Tibial nerve (tissue), 4 donors: ENCODE measurements around the gene CDH8. TPM values are rescaled to one million over a fixed set of nuclear protein-coding genes. Genes with fewer than 3 reads are reported as not detected.

ENCODE experiments used
- DNase-seq, 2 donors: peaks; one replicate each; pipeline ENCODE4 v3.0.0-alpha.2; 2019; ENCODE audit warnings: low spot score in 2 of 2
- H3K27ac ChIP-seq, 4 donors: fragments of 200-600 bp; sonication (generic) in 3 of 4; one replicate each; pipeline ENCODE4 v1.5.1; 2017 to 2019; ENCODE audit warnings: mild to moderate bottlenecking in 1 of 4
- H3K27me3 ChIP-seq, 2 donors: fragments of 200-600 bp; sonication (generic) in 1 of 2; one replicate each; pipeline versions ENCODE4 v1.5.1 to v1.6.0; 2017 to 2019
- H3K36me3 ChIP-seq, 3 donors: fragments of 200-600 bp; sonication (generic); one replicate each; pipeline ENCODE4 v1.5.1; 2018 to 2019
- H3K4me1 ChIP-seq, 4 donors: fragments of 200-600 bp; sonication (generic) in 3 of 4; one replicate each; pipeline ENCODE4 v1.5.1; 2017 to 2019
- H3K4me3 ChIP-seq, 4 donors: fragments of 200-600 bp; sonication (generic) in 3 of 4; one replicate each; pipeline ENCODE4 v1.5.1; 2017 to 2019; ENCODE audit warnings: mild to moderate bottlenecking in 1 of 4, moderate library complexity in 1 of 4
- H3K9me3 ChIP-seq, 4 donors: fragments of 200-600 bp; sonication (generic) in 3 of 4; one replicate each; pipeline ENCODE4 v1.5.1; 2017 to 2019
- EP300 ChIP-seq, 2 donors: sonication (generic); formaldehyde crosslinking; IDR thresholded peaks; one replicate each; pipeline ENCODE4 v1.6.1; 2017; ENCODE audit warnings: antibody characterized with exemption in 2 of 2, mild to moderate bottlenecking in 1 of 2
- POLR2A ChIP-seq, 2 donors: fragments of 450-650 bp; IDR thresholded peaks; one replicate each; pipeline ENCODE4 v1.6.1; 2017; ENCODE audit warnings: antibody characterized with exemption in 2 of 2, mild to moderate bottlenecking in 2 of 2, moderate library complexity in 2 of 2
- WGBS, 2 donors: methylation state at CpG; one replicate each; pipeline ENCODE4 v1.1.5; 2018; 5-methylcytosine and 5-hydroxymethylcytosine counted together
- total RNA-seq, 4 donors: library from RNA; depleted of rRNA; stranded (reverse); fragments of >200 nt; gene quantifications; one replicate each; pipeline ENCODE4 v1.1.0, GENCODE V29; 2016
- TF ChIP-seq, protein P1 (sequence below), 5 experiments: fragments of 200-600 bp in 3 of 5; fragments of 450-650 bp in 2 of 5; sonication (generic) in 3 of 5; IDR thresholded peaks; one replicate each; pipeline ENCODE4 v1.5.1; 2016 to 2019; ENCODE audit warnings: antibody characterized with exemption in 5 of 5, mild to moderate bottlenecking in 3 of 5, moderate library complexity in 2 of 5

CDH8 gene
- total RNA-seq, 4 donors from 2014 or later: 0.22 TPM; not detected in 3

DNA sequence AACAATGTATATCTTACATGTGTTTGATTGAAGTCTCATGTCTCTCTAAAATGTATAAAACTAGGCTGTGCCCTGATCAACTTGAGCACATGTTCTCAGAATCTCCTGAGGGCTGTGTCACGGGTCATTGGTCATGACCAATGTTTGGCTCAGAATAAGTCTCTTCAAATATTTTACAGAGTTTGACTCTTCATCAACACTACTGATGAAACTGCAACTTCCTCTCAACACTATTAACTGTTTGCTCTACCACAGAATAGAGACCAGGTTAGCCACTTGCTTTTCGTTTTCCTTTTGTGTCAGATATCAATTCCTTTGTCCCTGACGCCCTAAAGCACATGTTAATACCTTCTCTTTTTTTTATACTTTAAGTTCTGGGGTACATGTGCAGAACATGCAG lies 358.1 kb downstream of the CDH8 start:
- H3K4me3 ChIP-seq: no peak overlapping the region
- no peaks in the 10 kb centered on the region for H3K36me3 ChIP-seq
- TF ChIP-seq POLR2A (IDR thresholded peaks at IDR 0.05) (no peak), EP300 (IDR thresholded peaks at IDR 0.05) (no peak)
- TF ChIP-seq, protein P1, sequence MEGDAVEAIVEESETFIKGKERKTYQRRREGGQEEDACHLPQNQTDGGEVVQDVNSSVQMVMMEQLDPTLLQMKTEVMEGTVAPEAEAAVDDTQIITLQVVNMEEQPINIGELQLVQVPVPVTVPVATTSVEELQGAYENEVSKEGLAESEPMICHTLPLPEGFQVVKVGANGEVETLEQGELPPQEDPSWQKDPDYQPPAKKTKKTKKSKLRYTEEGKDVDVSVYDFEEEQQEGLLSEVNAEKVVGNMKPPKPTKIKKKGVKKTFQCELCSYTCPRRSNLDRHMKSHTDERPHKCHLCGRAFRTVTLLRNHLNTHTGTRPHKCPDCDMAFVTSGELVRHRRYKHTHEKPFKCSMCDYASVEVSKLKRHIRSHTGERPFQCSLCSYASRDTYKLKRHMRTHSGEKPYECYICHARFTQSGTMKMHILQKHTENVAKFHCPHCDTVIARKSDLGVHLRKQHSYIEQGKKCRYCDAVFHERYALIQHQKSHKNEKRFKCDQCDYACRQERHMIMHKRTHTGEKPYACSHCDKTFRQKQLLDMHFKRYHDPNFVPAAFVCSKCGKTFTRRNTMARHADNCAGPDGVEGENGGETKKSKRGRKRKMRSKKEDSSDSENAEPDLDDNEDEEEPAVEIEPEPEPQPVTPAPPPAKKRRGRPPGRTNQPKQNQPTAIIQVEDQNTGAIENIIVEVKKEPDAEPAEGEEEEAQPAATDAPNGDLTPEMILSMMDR (IDR thresholded peaks at IDR 0.05): no peak
- no peak overlapping the region for H3K27ac ChIP-seq
- H3K27me3 ChIP-seq: no peaks in the 10 kb centered on the region
- H3K9me3 ChIP-seq: no peaks in the 10 kb centered on the region
- DNase-seq: no peak
- WGBS, 2 donors: 70 to 76% methylated on average over 3 of the region's 3 CpGs
- H3K4me1 ChIP-seq: no peaks in the 10 kb centered on the region

DNA sequence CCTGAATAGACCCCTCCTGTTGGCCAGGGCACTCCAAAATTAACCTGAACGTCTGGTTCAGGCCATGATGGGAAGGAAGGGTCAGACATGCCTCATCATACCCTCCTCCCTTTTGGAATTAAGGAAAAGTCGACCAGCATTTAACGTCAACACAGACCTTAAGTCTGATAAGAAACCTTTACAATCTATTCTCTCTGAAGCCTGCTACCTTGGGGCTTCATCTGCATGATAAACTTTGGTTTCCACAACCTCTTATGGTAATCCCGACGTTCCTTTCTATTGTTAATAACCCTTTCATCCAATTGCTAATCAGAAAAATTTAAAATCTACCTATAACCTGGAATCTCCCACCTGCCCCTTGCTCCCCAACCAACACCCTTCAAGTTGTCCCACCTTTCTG lies 358.5 kb downstream of the CDH8 start:
- no peaks in the 10 kb centered on the region for H3K36me3 ChIP-seq
- H3K27me3 ChIP-seq: no peaks in the 10 kb centered on the region
- no peak for DNase-seq
- 45 to 53% methylated on average over 5 of the region's 5 CpGs for whole genome bisulfite sequencing, 2 donors
- TF ChIP-seq, protein P1 (IDR thresholded peaks at IDR 0.05): no peak
- no peak for TF ChIP-seq EP300 (IDR thresholded peaks at IDR 0.05)
- H3K4me3 ChIP-seq: no peak overlapping the region
- H3K4me1 ChIP-seq: no peaks in the 10 kb centered on the region
- H3K9me3 ChIP-seq: no peaks in the 10 kb centered on the region
- no peak overlapping the region for H3K27ac ChIP-seq

DNA sequence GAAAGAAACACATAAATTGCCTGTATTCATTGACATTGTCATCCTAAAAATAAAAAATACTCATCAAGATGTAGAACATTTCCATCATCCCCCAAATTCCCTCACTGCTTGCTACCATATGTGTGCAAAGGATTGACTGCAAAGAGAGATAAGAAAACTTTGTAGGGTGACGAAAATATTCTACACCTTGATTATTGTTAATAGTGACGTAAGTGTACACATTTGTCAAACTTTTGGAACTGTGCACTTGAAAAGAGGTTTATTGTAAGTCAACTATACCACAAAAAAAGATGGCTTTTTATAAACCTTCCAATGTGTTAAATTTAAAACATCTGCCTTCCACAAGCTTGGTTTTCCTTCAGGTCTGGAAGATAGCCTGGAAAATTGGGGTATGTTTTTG lies 359.5 kb downstream of the CDH8 start:
- H3K27me3 ChIP-seq: no peaks in the 10 kb centered on the region
- no peak overlapping the region for H3K27ac ChIP-seq
- DNase-seq: no peak
- WGBS, 2 donors: 87 to 90% methylated on average over 2 of the region's 2 CpGs
- H3K9me3 ChIP-seq: no peaks in the 10 kb centered on the region
- H3K36me3 ChIP-seq: no peaks in the 10 kb centered on the region
- no peaks in the 10 kb centered on the region for H3K4me1 ChIP-seq
- TF ChIP-seq, protein P1 (IDR thresholded peaks at IDR 0.05): no peak
- TF ChIP-seq POLR2A (IDR thresholded peaks at IDR 0.05) (no peak), EP300 (IDR thresholded peaks at IDR 0.05) (no peak)
- no peak overlapping the region for H3K4me3 ChIP-seq

DNA sequence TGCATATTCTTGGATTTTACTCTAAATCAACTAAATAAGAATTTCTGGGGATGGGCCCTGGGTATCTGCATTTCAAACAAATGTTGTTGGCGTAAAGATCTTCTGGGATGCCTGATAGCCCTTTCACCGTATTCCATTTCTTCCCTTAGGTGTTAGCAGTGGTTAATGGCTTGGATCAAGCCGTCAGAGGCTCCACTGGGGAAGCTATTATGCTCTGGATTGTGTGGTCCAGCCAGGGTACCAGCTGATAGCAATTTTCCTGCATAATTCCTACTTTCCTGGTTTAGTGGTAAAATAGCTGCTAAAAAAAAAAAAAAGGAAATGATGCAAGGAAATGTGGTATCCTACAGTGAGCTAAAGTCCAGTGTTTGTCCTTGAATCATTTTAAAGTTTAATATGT lies 365.1 kb downstream of the CDH8 start:
- Histone ChIP-seq H3K36me3 (no peaks in the 10 kb centered on the region), H3K4me1 (no peaks in the 10 kb centered on the region), H3K4me3 (no peak overlapping the region), H3K9me3 (no peaks in the 10 kb centered on the region), H3K27ac (no peak overlapping the region), H3K27me3 (no peaks in the 10 kb centered on the region)
- no peak for DNase-seq
- WGBS, 2 donors: 58 to 65% methylated on average over 3 of the region's 3 CpGs
- TF ChIP-seq, protein P1 (IDR thresholded peaks at IDR 0.05): no peak
- TF ChIP-seq POLR2A (IDR thresholded peaks at IDR 0.05) (no peak), EP300 (IDR thresholded peaks at IDR 0.05) (no peak)

DNA sequence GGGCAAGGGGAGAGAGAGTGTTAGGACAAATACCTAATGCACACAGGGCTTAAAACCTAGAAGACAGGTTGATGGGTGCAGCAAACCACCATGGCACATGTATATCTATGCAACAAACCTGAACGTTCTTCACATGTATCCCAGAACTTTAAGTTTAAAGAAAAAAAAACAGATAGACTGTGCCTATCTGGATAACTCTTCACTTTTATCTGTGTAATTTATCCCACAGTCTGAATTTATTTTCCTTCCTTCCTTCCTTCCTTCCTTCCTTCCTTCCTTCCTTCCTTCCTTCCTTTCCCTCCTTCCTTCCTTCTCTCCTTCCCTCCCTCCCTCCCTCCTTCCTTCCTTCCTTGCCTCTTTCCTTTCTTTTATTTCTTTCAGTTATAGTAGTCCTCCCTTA lies 370.7 kb downstream of the CDH8 start:
- no peak for TF ChIP-seq EP300 (IDR thresholded peaks at IDR 0.05)
- TF ChIP-seq, protein P1 (IDR thresholded peaks at IDR 0.05): no peak
- no peak for TF ChIP-seq POLR2A (IDR thresholded peaks at IDR 0.05)
- DNase-seq: no peak
- Histone ChIP-seq H3K36me3 (no peaks in the 10 kb centered on the region), H3K27ac (no peak overlapping the region), H3K27me3 (no peaks in the 10 kb centered on the region), H3K4me1 (no peaks in the 10 kb centered on the region), H3K4me3 (no peak overlapping the region), H3K9me3 (no peaks in the 10 kb centered on the region)
- 78 to 100% methylated on average over 1 of the region's 1 CpG for WGBS, 2 donors
